Esophagus (tissue), 2 donors: Measurements from ENCODE around the gene NCBP3. TPM values are rescaled to one million over a fixed set of nuclear protein-coding genes. Genes with fewer than 3 reads are reported as not detected.
A peak's percentile ranks its signal among the peaks of the same experiment; 100 is the strongest.

Experiments
- H3K27ac ChIP-seq, 2 donors: one replicate each; pipeline ENCODE4 v1.5.1; 2013; ENCODE audit warnings: low read depth in 2 of 2, mild to moderate bottlenecking in 2 of 2, inconsistent platforms in 1 of 2, low read length in 1 of 2, moderate library complexity in 1 of 2
- H3K27me3 ChIP-seq, 2 donors: one replicate each; pipeline ENCODE4 v1.6.1; 2013; ENCODE audit warnings: low read length in 2 of 2, control low read depth in 1 of 2, mild to moderate bottlenecking in 1 of 2; ENCODE audit not compliant: insufficient read depth in 2 of 2, control insufficient read depth in 1 of 2
- H3K36me3 ChIP-seq, 2 donors: one replicate each; pipeline ENCODE4 v1.6.1; 2013; ENCODE audit warnings: low read length in 1 of 2; ENCODE audit not compliant: control insufficient read depth in 2 of 2, insufficient read depth in 2 of 2
- H3K4me1 ChIP-seq, 2 donors: one replicate each; pipeline ENCODE4 v1.6.1; 2013; ENCODE audit warnings: low read length in 1 of 2; ENCODE audit not compliant: control insufficient read depth in 2 of 2, insufficient read depth in 2 of 2
- H3K4me3 ChIP-seq, 2 donors: one replicate each; pipeline ENCODE4 v1.5.1; 2013; ENCODE audit warnings: low read length in 2 of 2, mild to moderate bottlenecking in 2 of 2, low read depth in 1 of 2, moderate library complexity in 1 of 2
- H3K9me3 ChIP-seq, 2 donors: one replicate each; pipeline ENCODE4 v1.6.1; 2013; ENCODE audit warnings: mild to moderate bottlenecking in 2 of 2, low read depth in 1 of 2, low read length in 1 of 2, moderate library complexity in 1 of 2; ENCODE audit not compliant: control insufficient read depth in 2 of 2, insufficient read depth in 1 of 2
- WGBS, 2 donors: extraction: QIAGEN DNeasy Blood & Tissue Kit; methylation state at CpG; one replicate each; pipeline ENCODE4 v1.1.7; 2013; 5-methylcytosine and 5-hydroxymethylcytosine counted together
- polyA plus RNA-seq, 2 donors: library from polyadenylated mRNA; stranded (reverse); fragments of 200-250 nt; gene quantifications; one replicate each; pipeline ENCODE4 v1.2.3, GENCODE V29; 2013
- donor health status: healthy with polysubstance abuse.
- donor health status: Bipolar disorder and iron deficiency.

Gene NCBP3
- polyA plus RNA-seq, 2 donors = 17.1 to 18.9 TPM

DNA sequence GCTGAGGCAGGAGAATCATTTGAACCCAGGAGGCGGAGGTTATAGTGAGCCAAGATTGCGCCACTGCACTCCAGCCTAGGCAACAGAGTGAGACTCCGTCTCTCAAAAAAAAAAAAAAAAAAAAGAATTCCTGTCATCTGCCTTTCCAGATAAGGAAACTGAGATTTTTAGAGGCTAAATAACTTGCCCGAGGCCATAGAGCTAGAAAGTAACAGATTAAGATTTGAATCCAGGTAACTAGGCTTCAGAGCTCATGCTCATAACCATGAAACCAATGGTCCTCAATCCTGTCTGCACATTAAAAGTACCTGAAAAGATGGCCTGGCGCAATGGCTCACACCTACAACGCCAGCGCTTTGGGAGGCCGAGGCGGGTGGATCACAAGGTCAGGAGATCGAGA is 9.5 kb downstream of the NCBP3 start:
- Histone ChIP-seq H3K36me3 (peaks cover 12 to 13% of the 10 kb centered on the region in 2 donors), H3K4me3 (no peak overlapping the region)
- WGBS, 2 donors = 93 to 96% methylated on average over 10 of the region's 10 CpGs

DNA sequence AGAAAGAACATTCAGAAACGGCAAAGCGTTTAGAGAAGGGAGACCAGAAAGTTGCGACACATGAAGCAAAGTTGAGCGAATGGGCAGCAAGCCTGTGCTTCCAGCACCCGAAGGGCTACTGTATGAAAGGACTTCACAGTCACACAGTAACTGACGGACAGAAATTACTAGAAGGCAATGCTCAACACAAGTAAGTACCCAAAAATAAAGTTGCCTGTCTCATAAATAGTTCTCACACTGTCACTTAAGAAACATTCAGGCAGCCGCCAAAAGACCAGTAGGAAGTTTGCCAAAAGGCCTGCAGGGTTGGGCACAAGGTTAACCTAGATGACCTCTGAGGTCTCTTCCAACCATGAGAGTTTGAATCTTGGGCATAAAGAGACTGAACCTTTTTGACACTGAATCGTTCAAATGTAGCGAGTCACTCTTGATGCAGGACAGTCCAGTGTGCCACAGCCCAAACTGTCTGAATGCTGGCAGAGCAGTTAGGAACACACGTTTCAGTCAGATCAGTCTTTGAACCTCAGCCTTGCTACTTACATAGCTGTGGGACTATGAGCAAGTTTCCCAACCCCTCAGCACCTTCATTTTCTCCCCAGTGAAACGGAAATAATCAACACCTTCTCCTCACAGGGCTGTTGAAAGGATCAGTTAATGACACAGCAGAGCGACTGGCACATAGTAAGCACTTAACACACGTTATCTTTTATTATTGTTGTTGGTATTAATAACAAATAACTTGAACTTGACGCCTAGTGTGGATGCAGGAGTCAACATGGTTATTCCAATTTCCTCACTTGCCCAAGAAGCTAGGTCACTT is 10.4 kb downstream of the NCBP3 start:
- H3K4me3 ChIP-seq = no peak overlapping the region
- no peaks in the 10 kb centered on the region for H3K27me3 ChIP-seq
- H3K36me3 ChIP-seq = peaks cover 12 to 13% of the 10 kb centered on the region in 2 donors
- H3K27ac ChIP-seq = no peak overlapping the region
- WGBS, 2 donors = 79 to 84% methylated on average over 14 of the region's 14 CpGs
- H3K4me1 ChIP-seq = peaks cover 0 to 6% of the 10 kb centered on the region in 2 donors
- H3K9me3 ChIP-seq = no peaks in the 10 kb centered on the region

More for the DNA sequence above, 9.5 kb downstream of the NCBP3 start:
- Histone ChIP-seq H3K27ac (no peak overlapping the region), H3K27me3 (no peaks in the 10 kb centered on the region), H3K4me1 (peaks cover 0 to 6% of the 10 kb centered on the region in 2 donors), H3K9me3 (no peaks in the 10 kb centered on the region)

DNA sequence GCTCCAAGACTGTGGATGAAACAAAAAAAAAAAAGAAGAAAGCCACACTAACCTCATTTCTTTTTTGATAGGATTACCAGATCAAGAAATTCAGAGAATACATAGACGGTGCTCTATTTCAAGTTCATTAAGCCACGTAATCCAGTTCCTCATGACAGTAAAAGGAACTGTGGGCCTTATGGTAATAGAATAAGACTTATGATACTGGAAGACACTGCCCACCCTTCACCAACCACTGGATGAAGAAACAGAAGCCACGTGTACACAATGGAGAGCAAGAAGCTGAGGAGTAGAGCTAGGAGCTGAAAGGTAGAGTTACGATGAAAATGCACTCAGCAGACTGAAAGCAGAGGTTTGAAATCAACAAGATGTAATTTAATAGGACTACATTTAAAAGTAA is 11.2 kb downstream of the NCBP3 start:
- H3K27ac ChIP-seq = no peak overlapping the region

DNA sequence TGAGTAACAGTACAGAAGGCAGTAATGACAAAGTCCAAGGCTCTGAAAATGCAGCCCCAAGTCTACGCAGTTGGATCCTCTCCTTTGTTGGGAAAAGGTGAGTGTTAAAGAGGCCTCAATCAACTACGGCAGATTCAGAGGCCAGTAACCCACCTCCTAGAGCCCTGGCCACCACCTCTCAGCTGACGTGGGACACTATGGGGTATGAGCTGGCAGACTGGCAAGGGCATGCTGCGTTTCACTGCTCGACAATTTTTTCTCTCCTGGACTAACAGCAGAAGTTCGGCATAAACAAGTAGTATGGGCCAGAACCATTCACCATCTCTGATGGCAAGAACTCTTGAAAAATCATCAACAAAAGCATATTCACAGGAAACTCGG is 17.2 kb downstream of the NCBP3 start:
- peak overlapping the region in 1 of 2 donors; percentile 70 for H3K27ac ChIP-seq
- H3K9me3 ChIP-seq = no peaks in the 10 kb centered on the region
- peaks cover 0 to 3% of the 10 kb centered on the region in 2 donors for H3K4me1 ChIP-seq
- 85% methylated on average over 7 of the region's 7 CpGs for WGBS, 2 donors
- no peak overlapping the region for H3K4me3 ChIP-seq
- no peaks in the 10 kb centered on the region for H3K27me3 ChIP-seq
- H3K36me3 ChIP-seq = peaks cover 10% of the 10 kb centered on the region in 2 donors

More for the DNA sequence above, 11.2 kb downstream of the NCBP3 start:
- H3K4me3 ChIP-seq = no peak overlapping the region
- no peaks in the 10 kb centered on the region for H3K27me3 ChIP-seq
- peaks cover 9 to 12% of the 10 kb centered on the region in 2 donors for H3K36me3 ChIP-seq
- WGBS, 2 donors = 86 to 91% methylated on average over 4 of the region's 4 CpGs
- H3K9me3 ChIP-seq = no peaks in the 10 kb centered on the region
- H3K4me1 ChIP-seq = peaks cover 0 to 6% of the 10 kb centered on the region in 2 donors

DNA sequence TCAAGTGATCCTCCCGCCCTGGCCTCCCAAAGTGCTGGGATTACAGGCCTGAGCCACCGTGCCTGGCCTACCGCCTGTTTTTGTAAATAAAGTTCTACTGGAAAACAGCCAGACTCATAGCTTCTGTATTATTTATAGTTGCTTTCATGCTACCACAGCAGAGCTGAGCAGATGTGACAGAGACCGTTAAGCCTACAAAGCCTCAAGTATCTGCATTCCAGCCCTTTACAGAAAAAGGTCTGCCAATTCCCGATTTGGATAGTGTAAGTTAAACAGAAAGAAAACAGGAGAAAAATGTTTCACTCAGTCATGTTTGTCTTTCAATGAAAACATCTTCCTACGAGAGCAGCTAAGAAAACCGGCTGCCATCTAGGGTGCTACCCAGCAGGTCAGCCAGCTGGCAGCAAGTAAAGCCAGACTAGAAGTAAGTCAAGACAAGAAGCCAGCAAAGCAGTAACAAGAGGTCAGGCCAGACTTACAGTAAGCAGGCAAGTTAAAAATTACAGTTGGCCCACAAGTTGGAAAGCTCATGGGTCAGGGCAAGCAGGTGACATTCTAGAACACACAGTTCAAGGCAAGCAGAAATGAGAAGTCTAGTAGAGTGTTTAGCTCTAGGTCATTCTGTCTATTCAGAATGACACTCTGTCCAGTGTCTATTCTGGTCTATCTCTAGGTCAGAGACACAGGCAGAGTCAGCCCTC is 17.7 kb downstream of the NCBP3 start:
- Histone ChIP-seq H3K36me3 (peaks cover 10% of the 10 kb centered on the region in 2 donors), H3K4me3 (no peak overlapping the region), H3K27ac (peak overlapping the region in 1 of 2 donors; percentile 70), H3K9me3 (no peaks in the 10 kb centered on the region), H3K27me3 (no peaks in the 10 kb centered on the region), H3K4me1 (peaks cover 0 to 3% of the 10 kb centered on the region in 2 donors)
- WGBS, 2 donors = 54% methylated on average over 7 of the region's 7 CpGs

DNA sequence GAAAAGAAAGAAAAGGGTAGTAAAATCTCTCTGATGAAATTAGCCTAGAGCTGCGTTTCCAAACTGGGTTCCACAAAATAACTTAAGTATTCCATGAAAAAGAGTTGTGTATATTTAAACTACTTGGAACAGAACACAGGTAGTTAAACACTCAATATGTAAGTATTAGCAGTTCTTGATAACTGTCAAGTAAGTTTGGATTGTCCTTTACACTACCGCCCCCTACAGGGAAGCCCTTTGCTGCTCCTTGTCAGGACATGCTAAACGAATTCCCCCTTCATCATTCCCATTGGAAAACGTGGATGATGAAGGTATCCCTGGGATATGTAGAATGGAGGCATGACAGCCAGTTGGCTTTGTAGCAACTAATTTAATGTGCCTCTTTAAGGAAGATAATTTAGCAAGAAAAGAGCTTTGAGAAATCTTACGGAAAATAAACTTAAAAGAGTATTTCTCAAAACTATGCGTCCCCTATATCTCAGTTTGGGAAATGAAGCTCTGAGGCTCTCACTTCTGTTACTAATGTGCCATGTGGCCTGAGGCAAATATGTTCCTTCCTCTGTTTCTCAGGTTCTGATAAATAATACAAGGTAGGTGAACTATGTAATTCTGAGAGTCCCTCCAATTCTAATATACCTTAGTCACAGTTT is 18.8 kb downstream of the NCBP3 start:
- no peak overlapping the region for H3K4me3 ChIP-seq
- H3K27me3 ChIP-seq = no peaks in the 10 kb centered on the region
- WGBS, 2 donors = 56 to 59% methylated on average over 6 of the region's 6 CpGs
- H3K4me1 ChIP-seq = peaks cover 0 to 3% of the 10 kb centered on the region in 2 donors
- H3K9me3 ChIP-seq = no peaks in the 10 kb centered on the region
- no peak overlapping the region for H3K27ac ChIP-seq
- peaks cover 7 to 10% of the 10 kb centered on the region in 2 donors for H3K36me3 ChIP-seq

- 88 to 92% methylated on average over 4 of the region's 4 CpGs for WGBS, 2 donors
Observed at GRCh38 chr17:3826191-3826590, 19.9 kb downstream of the NCBP3 start.

DNA sequence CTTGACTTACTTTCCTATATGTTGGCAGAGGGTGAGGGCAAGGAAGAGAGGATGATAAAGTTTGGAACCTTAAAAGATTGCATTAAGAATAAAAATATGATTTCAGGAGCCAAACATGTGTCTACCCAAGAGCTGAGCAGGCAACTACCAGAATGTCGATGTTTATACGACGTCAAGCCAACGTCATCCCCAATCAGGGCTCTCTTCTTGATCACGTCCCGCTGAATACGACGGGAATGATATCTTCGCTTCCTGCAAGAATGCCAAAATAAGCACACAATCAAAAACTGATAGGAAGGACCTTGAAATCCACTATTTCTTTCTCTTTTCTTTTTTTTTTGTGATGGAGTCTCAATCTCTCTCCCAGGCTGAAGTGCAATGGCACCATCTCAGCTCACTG is 24.9 kb downstream of the NCBP3 start:
- no peak overlapping the region for H3K27ac ChIP-seq
- H3K9me3 ChIP-seq = no peaks in the 10 kb centered on the region
- H3K4me1 ChIP-seq = no peaks in the 10 kb centered on the region
- no peaks in the 10 kb centered on the region for H3K27me3 ChIP-seq
- 94 to 97% methylated on average over 9 of the region's 9 CpGs for WGBS, 2 donors
- no peak overlapping the region for H3K4me3 ChIP-seq
- peaks cover 11 to 13% of the 10 kb centered on the region in 2 donors for H3K36me3 ChIP-seq

More at GRCh38 chr17:3826191-3826590, 19.9 kb downstream of the NCBP3 start:
- Histone ChIP-seq H3K4me1 (peaks cover 0 to 3% of the 10 kb centered on the region in 2 donors), H3K36me3 (peaks cover 9 to 12% of the 10 kb centered on the region in 2 donors), H3K4me3 (no peak overlapping the region), H3K27ac (no peak overlapping the region), H3K9me3 (no peaks in the 10 kb centered on the region), H3K27me3 (no peaks in the 10 kb centered on the region)

DNA sequence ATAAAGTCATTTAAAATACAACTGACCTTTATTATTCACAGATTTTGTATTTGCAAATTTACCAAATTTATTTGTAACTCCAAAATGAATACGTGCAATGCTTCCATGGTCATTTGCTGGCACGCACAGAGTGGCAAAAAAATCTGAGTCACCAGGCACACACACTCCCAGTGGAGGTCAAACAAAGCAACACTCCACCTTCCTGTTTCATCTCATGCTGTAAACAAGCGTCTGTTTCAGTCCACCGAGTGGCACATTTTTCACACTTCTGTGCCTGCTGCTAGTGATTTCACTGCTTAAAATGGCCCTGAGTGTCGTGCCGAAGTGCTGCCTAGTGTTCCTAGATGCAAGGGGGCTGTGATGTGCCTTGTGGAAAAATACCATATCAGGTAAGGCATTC is 27.3 kb downstream of the NCBP3 start:
- H3K9me3 ChIP-seq = no peaks in the 10 kb centered on the region
- H3K4me3 ChIP-seq = no peak overlapping the region
- H3K36me3 ChIP-seq = peaks cover 22% of the 10 kb centered on the region in 2 donors
- no peaks in the 10 kb centered on the region for H3K27me3 ChIP-seq
- 77 to 80% methylated on average over 6 of the region's 6 CpGs for WGBS, 2 donors
- no peak overlapping the region for H3K27ac ChIP-seq
- no peaks in the 10 kb centered on the region for H3K4me1 ChIP-seq
